Measurements from ENCODE around the gene SLC41A1.

SLC41A1 gene

DNA sequence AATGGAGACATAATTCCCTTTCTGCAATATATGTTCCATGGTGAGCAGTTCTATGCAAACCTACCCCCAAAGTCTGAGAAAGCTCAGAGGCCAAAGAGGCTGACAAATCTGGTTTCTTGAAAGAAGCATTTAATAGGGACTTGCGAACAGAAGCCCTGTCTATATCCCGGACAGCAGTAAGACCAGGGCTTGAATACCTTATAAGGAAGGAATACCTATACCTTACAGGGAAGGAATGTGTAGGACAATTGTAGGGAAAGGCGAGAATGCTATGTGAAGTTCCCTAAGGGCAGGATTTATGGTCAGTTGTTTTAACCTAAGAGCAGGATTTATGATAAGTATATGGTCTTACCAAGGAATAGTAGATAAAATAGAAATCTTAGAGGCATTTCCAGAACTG is 5.0 kb upstream of the SLC41A1 start:
- DNase-seq = no peak

DNA sequence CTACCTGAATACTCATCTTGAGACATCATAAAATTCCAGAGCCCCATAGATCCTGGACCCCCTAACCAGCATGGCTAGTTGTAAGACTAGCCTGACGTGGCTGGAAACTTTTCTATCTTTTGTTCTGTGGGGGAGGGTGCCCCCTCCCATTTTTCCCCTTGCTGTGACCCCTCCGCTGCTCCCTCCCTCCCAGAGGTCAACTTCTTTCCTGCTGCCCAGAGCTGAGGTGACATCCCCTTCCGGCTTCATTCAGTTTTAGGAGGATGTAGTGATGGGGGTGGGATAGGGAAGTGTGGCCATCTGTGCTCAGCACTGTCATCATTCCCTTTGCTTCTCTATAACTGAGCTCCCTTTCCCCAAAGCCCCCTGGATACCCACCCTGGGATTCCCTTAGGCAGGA is 4.4 kb upstream of the SLC41A1 start:
- no peak for DNase-seq

DNA sequence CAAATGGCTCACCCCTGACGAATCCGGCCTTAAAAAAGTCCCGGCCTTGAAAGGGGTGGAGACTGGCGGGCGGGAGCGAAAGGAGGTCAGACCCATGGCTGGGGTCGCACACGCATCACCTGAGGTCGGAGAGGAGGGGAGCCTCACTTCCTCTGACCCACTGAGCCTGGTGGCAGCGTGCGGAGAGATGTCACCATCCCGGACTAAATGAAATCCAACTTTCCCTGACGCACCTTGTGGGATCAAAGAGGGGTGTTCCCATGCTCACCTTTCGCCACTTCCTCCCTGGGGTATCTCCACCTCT is 709 bp upstream of the SLC41A1 start:
- DNase-seq = peak in 1 of 2 experiments; percentile 7

DNA sequence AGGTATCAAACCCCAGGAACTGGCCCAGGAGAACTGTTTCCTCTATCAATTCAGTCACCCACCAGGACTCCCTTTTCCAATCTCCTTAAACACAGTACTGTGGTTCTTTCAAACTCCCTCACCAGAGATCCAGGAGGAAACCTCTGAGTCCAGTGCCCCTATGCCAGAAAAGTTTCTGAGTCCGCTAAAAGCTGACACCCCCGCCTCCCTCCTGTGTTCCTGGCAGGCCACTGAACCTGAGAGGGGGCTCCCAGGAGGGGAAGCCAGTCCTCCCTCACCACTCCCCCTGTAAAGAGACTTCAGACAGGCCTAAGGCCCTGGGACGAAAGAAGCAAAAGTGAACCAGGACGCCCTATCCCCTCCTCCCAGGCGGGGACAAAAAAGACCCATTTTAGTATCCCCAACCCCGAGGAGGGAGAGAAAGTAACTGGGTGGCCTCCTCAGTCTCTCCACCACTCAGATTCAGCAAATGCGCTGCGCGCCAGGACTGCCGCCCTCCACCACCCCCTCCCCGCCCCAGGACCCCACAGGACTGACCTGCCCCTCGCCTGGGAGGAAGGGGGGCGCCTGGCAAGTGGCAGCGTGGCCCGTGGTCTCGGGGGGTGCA is 624 bp downstream of the SLC41A1 start:
- DNase-seq = no peak

DNA sequence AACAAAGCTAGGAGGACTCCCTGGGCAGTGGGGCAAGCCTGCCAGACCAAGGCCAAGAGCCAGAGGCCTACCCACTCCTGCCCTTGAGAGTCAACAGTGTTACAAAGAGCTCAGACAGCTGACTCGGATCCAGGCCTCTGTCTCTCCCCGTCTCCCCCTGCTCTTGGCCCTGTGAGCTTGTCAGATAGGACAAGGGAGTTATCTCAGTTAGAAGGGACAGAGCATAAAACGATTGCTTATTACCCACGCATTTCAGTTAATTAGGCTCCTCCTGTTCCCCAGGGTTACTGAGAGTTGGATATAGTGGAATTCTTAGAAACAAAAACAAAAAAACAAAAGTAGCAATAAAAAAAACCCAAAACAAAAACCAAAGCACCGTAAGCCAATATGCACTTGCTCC is 1.3 kb downstream of the SLC41A1 start:
- no peak for DNase-seq

DNA sequence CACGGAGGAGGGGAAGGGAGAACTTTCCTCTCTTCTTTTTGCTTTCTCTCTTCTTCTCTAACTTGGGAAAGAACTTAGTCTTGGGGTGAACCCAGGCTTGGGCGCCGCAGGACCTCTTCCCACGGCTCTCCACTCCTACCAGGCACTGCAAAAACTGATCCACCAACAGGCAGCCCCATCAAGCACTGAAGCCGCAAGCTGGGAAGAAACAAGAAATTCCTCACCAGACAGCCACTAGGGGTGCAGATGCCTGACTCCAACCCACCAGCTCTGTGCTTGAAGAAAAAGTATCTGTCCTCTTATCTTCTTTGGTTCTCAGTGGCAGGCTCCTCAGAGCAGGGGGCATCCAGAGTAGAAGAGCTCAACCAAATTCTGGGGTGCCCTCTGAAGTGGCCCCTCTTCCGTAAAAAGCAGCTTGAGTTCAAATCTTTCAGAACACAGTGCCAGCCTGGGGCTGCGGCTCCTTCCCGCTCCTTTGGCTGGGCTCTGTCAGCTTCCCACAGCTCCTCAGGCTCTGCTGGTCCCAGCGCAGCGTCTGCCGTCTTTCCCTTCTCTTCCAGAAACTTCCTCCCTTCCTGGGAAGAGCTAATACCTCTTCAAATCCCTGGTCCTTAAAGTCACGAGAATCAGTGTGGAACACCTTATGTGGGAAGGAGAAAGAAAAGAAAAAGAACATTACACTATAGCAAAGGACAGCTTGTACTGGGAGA is 2.4 kb downstream of the SLC41A1 start:
- DNase-seq = no peak

DNA sequence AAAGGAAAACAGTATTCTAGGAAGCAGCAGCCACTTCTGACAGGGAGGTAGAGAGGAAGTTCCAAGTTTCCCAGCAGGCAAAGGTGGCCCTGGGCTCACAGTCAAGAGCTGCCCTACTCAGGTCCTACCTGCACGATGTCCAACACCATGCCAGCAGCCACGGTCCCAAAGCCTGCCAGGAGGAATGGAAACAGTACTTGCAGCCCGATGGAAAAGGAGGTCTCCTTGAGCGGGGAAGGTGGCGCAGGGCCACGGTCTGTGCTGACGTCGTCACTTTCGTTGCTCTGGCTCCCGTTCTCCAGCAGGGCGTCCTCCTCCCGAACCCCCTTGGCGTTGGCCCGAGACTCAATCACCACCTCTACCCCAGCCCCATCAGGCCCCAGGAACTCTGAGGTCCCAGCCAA is 3.1 kb downstream of the SLC41A1 start:
- no peak for DNase-seq

DNA sequence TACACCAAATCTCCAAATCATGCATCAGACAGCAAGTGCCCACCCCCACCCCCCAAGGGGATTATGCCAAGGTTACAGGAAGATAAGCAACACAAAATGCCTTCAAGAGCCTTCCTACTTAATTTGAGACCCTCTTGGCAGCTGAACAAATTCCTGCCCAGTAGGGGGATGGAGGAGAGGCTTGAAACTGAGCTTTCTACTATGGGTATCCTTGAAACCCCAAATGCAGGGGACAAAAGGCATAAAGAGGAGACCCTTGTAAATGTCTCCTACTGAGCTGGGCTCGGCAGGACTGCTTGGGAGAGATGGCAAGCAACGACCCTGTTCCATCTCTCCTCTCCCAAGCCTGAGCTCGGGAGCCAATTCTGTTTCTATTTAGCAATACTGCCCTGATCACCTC is 3.5 kb downstream of the SLC41A1 start:
- no peak for DNase-seq

DNA sequence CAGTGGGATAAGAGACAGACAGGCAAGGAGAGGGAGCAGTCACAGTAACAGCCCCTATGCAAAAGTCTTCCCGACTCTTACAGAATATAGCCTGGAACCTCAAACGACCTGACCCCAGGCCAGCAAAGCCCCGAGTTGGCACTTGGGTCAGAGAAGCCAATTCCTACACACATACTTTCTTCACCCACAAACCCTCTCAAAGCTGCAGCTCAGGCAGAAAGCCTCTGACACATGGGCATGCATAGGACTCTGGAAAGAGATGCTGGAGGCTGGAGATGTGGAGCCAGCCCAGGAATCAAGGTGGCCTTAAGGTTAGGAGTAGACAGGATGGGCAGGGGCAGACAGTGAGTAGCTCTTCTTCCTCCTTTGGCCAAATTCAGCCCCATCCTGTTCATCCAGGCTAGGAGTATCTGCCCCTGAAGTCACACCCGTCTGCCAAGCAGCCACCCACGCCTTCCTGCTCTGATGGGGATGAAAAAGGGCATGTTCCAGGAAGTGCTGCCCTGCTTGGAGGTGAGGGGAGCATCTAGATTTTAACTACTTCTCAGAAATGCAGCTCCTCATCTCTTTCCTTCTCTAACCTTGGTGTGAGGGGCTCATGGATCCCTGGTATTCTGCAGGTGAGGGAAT is 7.8 kb downstream of the SLC41A1 start:
- peak; percentile 28 to 43 for DNase-seq

DNA sequence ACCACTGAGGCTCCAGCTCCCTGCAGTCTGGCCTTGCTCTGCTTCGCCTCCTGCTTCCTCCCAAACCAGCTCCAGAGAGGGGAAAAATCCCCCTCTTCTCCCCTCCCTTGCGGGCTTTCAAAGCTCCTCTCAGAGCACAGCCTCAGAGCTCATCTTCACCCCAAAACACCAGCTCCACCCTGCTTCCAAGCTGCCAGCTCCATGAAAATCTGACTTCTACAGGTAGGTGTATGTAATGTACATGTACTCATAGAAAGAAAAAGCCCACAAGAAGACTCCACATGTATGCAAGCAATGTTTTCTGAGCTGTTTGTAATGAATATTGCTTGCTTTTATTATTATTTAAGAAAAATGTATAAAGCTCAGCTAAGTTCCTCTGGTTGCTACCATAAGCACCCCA is 8.4 kb downstream of the SLC41A1 start:
- no peak for DNase-seq

DNA sequence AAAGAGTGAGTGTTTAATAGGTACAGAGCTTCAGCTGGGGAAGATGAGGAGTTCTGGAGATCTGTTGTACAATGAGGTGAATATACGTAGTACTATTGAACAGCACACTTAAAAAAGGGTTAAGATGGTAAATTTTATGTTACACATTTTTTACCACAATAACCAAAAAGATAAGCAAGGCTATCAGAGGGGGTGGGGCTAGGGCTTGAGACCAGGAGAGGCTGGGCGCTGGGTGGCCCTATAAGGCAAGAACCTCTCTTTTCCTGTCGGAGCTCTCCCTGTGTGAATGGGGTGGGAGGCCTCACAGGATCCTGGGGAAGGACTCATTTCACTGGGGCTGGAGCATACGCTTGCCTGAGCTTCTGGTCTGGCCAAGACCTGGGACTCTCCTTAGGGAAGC is 9.0 kb downstream of the SLC41A1 start:
- DNase-seq = no peak

DNA sequence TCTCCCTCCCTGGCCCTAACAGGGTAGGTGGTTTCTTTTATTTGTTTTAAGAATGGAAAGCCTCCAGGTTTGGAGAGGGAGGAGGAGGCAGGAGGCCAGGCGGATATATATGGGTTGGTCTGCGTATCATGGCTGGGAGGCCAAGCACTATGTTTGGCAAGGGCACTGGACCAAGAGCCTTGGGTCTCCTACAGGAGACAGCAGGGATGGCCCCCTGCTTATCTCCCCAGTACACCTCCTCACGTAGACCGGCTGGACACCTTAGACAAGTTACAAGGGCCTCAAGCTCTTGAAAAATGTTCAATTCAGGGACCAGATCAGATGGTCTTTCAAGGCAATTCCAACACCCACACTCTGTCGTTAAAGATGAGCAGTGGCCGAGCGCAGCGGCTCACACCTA is 10.9 kb downstream of the SLC41A1 start:
- no peak for DNase-seq

DNA sequence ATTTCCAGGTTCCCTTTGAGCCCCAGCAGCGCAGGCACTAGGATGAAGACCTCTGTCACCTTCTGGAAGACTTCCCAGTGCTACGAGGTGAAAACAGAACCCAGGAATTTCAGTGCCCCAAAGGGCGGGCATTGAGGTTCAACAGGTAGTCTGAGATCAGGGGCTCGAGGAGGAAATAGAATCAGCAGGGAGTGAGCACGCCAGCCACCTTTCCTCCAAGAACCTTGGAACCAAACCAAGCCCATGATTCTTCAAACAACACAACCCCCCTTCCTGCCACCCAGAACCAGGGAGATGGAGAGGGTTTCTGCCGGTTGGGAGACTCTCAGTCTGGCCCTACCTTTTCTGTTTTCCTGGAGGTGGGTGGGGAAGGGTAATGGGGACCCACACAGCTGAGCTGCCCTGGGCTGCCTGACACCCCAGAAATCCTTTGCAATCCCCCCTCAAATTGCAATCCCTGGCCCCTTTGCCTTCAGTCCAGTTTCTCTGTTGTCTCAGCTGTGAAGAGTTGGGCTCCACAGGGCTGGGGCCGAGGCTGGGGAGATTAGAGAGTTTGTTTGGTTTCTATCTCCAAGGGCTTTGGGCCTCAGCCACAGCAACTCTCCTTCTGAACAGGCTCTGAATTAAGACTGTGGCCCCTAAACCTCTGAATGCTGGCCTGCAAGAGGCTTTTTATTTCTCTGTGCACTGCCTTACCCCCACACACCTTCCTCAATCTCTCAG is 11.9 kb downstream of the SLC41A1 start:
- DNase-seq = no peak

DNA sequence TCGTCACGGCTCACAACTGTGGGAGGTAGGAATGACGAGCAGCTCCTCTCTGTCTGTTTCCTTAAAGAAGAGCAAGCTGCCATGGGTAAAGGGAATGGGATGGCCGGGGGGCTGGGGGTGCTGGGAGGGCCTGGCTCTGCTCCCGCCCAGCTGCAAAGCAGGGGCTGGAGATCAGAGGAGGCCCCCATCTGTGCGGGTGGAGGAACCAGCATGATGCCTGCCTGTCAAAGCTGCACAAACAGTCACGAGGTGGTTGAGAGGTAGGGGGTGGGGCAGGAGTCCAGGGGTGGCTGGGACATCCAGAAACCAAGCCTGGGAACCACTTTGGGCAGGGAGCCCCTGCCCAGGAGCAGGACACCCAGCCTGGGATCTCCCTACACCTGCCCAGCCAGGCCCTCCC is 12.6 kb downstream of the SLC41A1 start:
- no peak for DNase-seq

DNA sequence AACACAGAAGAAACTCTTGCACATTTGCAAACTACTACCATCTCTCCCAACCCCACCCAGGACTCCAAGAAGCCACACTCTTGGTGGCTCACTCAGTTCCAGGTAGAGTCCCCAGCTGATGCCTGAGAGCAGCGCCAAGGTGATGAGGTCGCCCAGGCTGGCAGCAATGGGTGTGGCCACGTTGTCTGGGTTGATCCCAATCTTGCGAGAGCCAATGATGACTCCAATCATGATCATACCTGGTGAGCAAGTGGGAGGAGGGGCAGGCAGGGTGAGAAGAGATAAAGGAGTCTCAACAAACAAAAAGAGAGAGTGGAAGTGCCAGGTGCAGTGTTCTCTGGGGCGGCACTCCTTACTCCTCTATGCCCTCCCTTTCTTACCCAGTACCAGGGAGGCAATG is 14.4 kb downstream of the SLC41A1 start:
- no peak for DNase-seq

DNA sequence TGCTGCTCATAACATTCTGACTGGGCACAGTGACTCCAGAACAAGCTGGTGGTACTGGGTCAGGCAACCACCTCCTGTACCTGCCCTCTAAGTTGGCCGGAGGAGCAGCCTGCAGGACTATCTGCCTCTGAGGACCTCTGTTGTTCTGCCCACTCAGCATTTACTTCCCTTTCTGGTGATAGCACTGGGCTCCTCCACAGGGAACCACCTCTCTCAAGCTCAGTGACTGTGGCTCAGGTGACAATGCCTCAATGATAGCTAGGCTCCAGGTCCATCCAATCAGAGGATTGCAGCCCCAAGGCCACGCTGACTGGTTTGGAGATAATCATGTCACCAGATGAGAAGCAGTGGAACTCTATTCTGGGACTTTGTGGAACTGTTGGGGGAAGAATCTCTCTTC is 15.8 kb downstream of the SLC41A1 start:
- no peak for DNase-seq

DNA sequence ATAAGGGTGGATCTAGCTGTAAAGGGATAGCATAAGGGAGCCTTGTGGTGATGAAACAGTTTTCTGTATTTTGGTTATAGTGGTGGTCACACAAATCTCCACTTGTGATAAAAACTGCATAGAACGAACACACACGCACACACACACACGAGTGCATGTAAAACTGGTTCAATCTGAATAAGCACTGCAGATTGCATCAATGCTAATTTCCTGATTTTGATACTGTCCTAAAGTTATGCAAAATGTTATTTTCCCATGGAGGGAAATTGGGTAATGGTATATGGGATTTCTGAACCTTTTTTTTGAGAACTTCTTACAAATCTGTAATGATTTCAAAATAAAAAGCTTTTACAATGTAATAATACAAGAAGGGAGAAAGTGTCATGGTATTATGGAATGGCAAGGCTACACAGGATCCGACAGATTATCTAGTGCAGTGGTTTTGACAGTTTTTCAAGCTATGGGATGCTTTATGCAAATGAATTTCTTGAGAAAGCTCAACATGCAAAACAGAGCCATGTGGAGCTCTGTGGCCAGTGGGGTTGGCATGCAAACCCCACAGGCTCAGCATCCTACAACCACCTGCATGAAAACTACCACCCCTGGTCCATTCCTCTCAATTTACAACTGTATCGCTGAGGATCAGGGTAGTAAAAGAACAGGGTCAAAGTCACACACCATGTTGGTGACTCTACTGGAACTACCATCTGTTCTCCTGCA is 18.8 kb downstream of the SLC41A1 start:
- no peak for DNase-seq

DNA sequence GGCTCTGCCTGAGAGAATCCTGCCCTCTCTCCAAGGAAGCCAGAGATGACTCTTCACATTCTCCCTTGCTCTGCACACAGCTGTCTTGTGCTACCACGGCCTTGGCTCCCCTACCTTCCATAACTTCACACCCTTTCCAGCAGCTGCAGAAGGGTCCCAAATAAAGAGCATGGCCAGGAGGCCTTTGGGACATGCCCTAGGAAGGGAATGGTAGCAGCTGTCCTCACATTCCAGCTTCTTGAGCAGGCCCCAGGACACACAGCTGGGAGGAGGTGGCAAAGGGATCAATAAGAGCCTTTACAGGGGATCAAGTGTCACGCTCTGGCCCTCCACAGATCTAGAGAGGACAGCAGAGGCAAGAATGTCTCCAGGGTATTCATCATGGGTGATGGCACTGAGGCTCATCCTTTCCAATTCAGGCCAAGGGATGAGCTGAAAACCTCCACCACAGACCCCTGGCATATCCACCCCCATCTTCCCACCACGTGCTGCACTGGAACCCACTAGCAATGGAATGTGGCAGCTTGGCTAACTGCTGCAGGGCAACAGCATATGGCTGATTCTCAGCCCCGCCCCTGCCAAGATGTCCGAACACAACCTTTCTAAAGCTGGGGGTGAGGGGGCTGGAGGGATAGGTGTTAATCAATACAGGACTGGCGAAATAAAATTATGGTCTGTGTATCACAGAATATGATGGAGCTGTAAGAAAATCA is 19.9 kb downstream of the SLC41A1 start:
- no peak for DNase-seq

DNA sequence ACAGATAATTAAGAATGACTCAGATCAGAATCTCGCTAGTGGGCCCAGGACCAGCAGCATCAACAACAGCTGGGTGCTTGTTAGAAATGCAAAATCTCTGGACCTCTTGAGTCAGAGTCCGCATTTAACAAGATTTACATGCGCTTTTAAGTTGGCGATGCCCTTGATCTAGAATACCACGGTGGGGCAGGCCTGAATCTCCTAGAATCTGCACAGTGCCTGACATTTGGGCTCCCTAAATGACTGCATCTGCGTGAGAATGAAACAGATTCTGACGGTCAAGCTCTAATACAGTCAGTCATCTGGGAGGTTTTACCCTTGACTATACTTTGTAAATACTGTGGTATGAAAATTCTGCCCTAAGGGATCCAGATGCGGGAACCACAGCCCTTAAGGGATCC is 20.5 kb downstream of the SLC41A1 start:
- no peak for DNase-seq

DNA sequence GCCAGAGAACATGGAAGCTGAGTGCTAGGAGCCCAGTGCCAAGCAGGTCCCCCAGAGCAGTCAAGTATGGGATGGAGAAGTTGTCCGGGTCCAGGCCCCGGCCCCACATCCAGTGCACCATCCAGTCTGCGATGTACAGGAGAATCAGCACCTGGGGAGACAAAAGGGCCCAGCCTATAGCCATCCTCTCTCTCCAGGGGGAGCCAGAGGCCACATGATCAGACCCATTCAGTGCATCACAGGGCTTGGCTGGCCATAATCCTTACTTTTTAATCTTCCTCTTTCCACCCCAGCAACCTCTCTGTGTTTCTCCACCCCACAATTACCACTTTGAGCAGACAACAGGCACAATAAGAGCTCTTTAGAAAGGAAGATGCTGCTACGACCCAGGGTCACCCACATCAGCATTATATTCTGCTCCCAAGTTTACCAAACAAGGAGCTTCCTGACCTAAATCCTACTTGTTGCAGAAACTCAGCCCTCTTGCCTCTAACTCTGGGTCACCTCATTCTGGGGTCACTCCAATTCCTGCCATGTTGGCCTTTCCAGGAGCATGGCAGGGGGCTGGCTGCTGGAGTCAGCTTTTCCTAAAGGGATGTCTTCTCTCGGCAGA is 21.3 kb downstream of the SLC41A1 start:
- DNase-seq = peak; percentile 42 to 50

DNA sequence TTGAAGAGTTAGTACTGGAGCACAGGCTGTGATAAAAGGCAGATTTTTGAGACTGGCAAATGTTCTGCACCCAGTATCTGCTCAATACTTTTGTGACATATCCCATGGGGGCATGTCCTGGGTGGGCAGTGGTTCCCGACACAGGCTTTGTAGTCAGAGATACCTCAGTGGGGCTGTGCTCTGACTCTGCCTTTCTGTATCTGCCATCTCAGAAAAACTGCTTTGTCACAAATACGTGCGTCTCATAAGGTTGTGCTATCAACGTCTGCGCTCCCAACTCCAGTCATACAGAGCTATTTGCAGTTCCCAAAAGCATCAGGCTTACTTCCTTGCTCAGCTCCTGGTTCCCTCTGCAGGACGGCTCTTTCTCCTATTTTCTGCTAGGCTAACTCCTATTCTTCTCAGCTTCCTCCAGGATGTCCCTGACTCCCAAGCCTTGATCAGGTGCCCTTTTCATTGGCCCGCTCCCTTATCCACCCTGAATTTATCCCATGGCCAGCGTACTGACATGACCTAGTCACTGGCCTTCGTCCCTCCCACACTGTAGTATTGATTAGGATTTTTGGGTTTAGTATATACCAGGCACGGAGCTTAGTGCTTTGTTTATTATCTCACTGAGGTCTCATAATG is 25.6 kb downstream of the SLC41A1 start:
- no peak for DNase-seq

DNA sequence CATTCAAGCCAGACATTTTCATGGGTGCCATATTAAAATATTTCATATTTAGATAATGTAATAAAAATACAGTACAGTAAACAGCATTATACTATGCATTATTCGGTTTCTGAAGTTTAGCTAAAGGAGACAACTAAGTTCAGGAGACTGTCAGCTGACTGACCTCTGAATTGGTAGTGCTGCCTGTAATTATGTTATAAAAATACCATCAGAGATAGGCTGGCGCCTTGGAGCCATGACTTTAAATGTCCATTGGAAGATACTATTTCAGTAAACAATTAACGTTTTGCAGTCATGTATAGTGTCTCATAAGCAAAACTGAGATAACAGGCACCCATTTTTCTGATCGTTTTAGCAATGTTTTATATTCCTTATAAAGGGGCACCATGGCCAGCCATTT is 26.4 kb downstream of the SLC41A1 start:
- DNase-seq = no peak

Measured in stimulated activated CD4-positive, alpha-beta T cell treated with anti-CD3 and anti-CD28 coated beads, Interleukin-4, amount 100 ng/mL, for 4 hours (primary cell).